Neutrophil (primary cell): ENCODE results near the gene TSFM.

ENCODE experiments used
- H3K27ac ChIP-seq: fragments of 200-600 bp; sonication (generic); 2 replicates; pipeline ENCODE4 v1.5.1; 2016; ENCODE audit warnings: mild to moderate bottlenecking, moderate library complexity
- H3K27me3 ChIP-seq: fragments of 200-600 bp; sonication (generic); 2 replicates; pipeline ENCODE4 v1.6.0; 2016; ENCODE audit warnings: mild to moderate bottlenecking
- H3K36me3 ChIP-seq: fragments of 200-600 bp; sonication (generic); 2 replicates; pipeline ENCODE4 v1.5.1; 2017
- H3K4me1 ChIP-seq, 2 experiments: fragments of 200-600 bp in 1 of 2; sonication (generic) in 1 of 2; 1 replicate in 1 of 2; 2 replicates in 1 of 2; pipeline versions ENCODE4 v1.5.1 to v1.6.1; 2013 to 2016; ENCODE audit warnings: low read depth in 1 of 2, low read length in 1 of 2, mild to moderate bottlenecking in 1 of 2, moderate library complexity in 1 of 2; ENCODE audit not compliant: control insufficient read depth in 1 of 2, insufficient read depth in 1 of 2
- H3K4me3 ChIP-seq, 2 experiments: fragments of 200-600 bp in 1 of 2; sonication (generic) in 1 of 2; 1 replicate in 1 of 2; 2 replicates in 1 of 2; pipeline ENCODE4 v1.5.1; 2013 to 2016; ENCODE audit warnings: low read depth in 1 of 2, low read length in 1 of 2, mild to moderate bottlenecking in 1 of 2, moderate library complexity in 1 of 2
- H3K9me3 ChIP-seq: fragments of 200-600 bp; sonication (generic); 2 replicates; pipeline ENCODE4 v1.5.1; 2016
- CTCF ChIP-seq: fragments of 200-600 bp; sonication (generic); IDR thresholded peaks from 2 replicates; pipeline ENCODE4 v1.5.1; 2016; ENCODE audit warnings: antibody characterized with exemption

Gene TSFM

GRCh38 chr12:57829025-57829777 lies 46.6 kb downstream of the TSFM start:
- no peak for TF ChIP-seq CTCF
- peak overlapping the region; percentile 50 for H3K27ac ChIP-seq
- peaks cover 69% of the 10 kb centered on the region for H3K36me3 ChIP-seq

GRCh38 chr12:57830393-57830792 lies 47.8 kb downstream of the TSFM start:
- H3K36me3 ChIP-seq, result peaks cover 57% of the 10 kb centered on the region
- no peak overlapping the region for H3K27ac ChIP-seq
- no peak for TF ChIP-seq CTCF
- no peaks in the 10 kb centered on the region for H3K9me3 ChIP-seq
- peaks cover 54 to 56% of the 10 kb centered on the region in 2 experiments for H3K4me1 ChIP-seq
- H3K4me3 ChIP-seq, result no peak overlapping the region
- no peaks in the 10 kb centered on the region for H3K27me3 ChIP-seq

More at GRCh38 chr12:57829025-57829777, 46.6 kb downstream of the TSFM start:
- Histone ChIP-seq H3K27me3 (no peaks in the 10 kb centered on the region), H3K4me1 (peaks cover 45% of the 10 kb centered on the region in 2 experiments), H3K4me3 (no peak overlapping the region), H3K9me3 (no peaks in the 10 kb centered on the region)

DNA sequence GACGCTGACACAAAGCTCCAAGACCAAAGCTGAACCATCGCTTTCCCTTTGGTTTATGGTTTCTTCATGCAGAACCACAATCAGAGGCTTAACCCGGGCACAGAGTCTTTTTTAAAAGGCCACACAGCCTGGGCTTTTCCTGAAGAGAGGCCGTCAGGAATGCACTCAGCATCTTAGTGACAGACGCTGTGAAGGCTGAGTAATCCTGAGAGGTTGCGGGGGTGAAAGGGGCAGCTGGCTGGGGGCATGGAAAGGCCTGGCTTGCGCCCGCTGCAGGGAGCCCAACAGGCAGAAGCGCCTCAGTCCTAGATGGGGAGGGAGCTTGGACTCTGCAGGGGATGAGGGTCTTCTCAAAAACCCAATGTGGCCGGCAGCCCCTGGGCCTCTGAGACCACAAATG lies 50.4 kb downstream of the TSFM start:
- Histone ChIP-seq H3K27me3 (no peaks in the 10 kb centered on the region), H3K9me3 (no peaks in the 10 kb centered on the region), H3K4me3 (no peak overlapping the region), H3K27ac (peak overlapping the region; percentile 16), H3K36me3 (peaks cover 32% of the 10 kb centered on the region), H3K4me1 (peaks cover 80 to 82% of the 10 kb centered on the region in 2 experiments)
- no peak for TF ChIP-seq CTCF

DNA sequence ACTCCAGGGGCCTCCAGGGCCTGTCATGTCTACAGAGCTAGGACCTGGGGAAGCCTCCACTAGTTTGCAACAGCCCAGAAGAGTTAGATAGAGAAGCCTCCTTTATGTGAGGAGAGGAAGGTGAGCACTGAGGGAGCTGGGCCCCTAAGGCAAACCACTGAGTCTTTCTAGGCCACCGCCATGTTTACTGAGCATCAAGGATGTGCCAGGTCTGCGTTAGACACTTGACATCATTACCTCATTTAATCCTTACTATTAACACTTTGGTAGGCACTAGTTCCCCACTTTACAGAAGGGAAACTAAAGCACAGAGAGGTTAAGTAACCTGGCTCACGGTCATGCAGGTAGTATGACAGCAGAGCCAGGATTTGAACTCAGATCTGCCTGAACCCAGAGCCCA lies 51.1 kb downstream of the TSFM start:
- Histone ChIP-seq H3K27me3 (no peaks in the 10 kb centered on the region), H3K27ac (peak overlapping the region; percentile 16), H3K4me1 (peaks cover 87 to 89% of the 10 kb centered on the region in 2 experiments), H3K9me3 (no peaks in the 10 kb centered on the region), H3K4me3 (no peak overlapping the region), H3K36me3 (peaks cover 25% of the 10 kb centered on the region)
- TF ChIP-seq CTCF, result no peak

- Histone ChIP-seq H3K4me1 (peaks cover 88 to 90% of the 10 kb centered on the region in 2 experiments), H3K27me3 (no peaks in the 10 kb centered on the region), H3K27ac (no peak overlapping the region), H3K4me3 (no peak overlapping the region), H3K36me3 (peaks cover 19% of the 10 kb centered on the region), H3K9me3 (no peaks in the 10 kb centered on the region)
- no peak for TF ChIP-seq CTCF
These were observed 51.7 kb downstream of the TSFM start for GRCh38 chr12:57834086-57834876.
